K562 treated with DMSO at 1 percent for 4 hours (cell line): Measurements from ENCODE around the gene ADPGK. TPM values are rescaled to one million over a fixed set of nuclear protein-coding genes. Genes with fewer than 3 reads are reported as not detected.

Experiments
- total RNA-seq: library from RNA; unstranded; fragments of 300-600 nt; gene quantifications from 2 replicates; pipeline ENCODE4 v1.2.3, GENCODE V29; 2022; ENCODE audit not compliant: insufficient read depth

ADPGK gene
- total RNA-seq, result 45.5 and 49.9 TPM in 2 replicates

GRCh38 chr15:72783640-72784455 is at the start of gene ADPGK:
ADPGK (minus strand) TSS chr15:72783758; CDS start chr15:72783691, 67 bp downstream.

Other genes with a start within 250 kb of the ADPGK start
- not detected in 2 replicates for gene GOLGA6B, start 129.1 kb downstream of the ADPGK start, total RNA-seq
- gene HIGD2B, start 97.6 kb downstream of the ADPGK start, total RNA-seq, result not detected in 2 replicates
- 26.4 and 35.5 TPM in 2 replicates for gene BBS4, start 97.6 kb downstream of the ADPGK start, total RNA-seq